HCT116 (cell line): ENCODE measurements around the gene GRM2. TPM values are rescaled to one million over a fixed set of nuclear protein-coding genes. Genes with fewer than 3 reads are reported as not detected.

Experiments
- ATAC-seq: fragments of 200-7000 bp; cut with Tn5 transposase; 2 replicates; pipeline ENCODE4 v1.9.1; 2020; ENCODE audit warnings: mild to moderate bottlenecking, moderate library complexity
- BruUV-seq: library from RNA; stranded (reverse); fragments of 400-500 nt; replicated peaks from 2 replicates; lab custom pipeline; 2021; lab: Mats Ljungman, UMichigan
- CTCF ChIA-PET: fragments of 300-600 bp; sonication (Branson Sonifier 250); formaldehyde crosslinking; loops from one replicate; lab custom pipeline; 2021; ENCODE audit warnings: antibody characterized with exemption; lab: Charles Lee
- POLR2A ChIA-PET: fragments of 300-600, 350-600 bp; sonication (Branson Sonifier 250); formaldehyde crosslinking; loops from one replicate; lab custom pipeline; 2021; ENCODE audit warnings: antibody characterized with exemption; lab: Charles Lee
- RAD21 ChIA-PET, 2 experiments: fragments of 300-600 bp; sonication (Branson Sonifier 250); formaldehyde crosslinking; loops; one replicate each; lab custom pipeline; 2023; ENCODE audit warnings: low total read pairs in 2 of 2; ENCODE audit not compliant: uncharacterized antibody in 2 of 2, unreplicated experiment in 2 of 2, low non-redundant PET in 1 of 2; lab: Charles Lee
- DNase-seq: peaks from one replicate; pipeline ENCODE4 v3.0.0-alpha.2; 2010; ENCODE audit warnings: low read depth, low spot score
- H2AFZ ChIP-seq: fragments of 200-600 bp; shearing (Covaris generic), sonication (generic); 2 replicates; pipeline ENCODE4 v1.6.1; 2017; ENCODE audit warnings: low read depth, mixed run types, mixed read lengths, antibody characterized with exemption, low read length; ENCODE audit not compliant: poor library complexity, severe bottlenecking
- H3K27ac ChIP-seq: 2 replicates; pipeline ENCODE4 v1.5.1; 2012; ENCODE audit warnings: low read depth, low read length
- H3K27me3 ChIP-seq: fragments of 200-600 bp; sonication (generic); 2 replicates; pipeline ENCODE4 v1.6.1; 2016; ENCODE audit warnings: mixed run types, low read length, mixed read lengths; ENCODE audit not compliant: insufficient read depth
- H3K36me3 ChIP-seq, 2 experiments: fragments of 200-500 bp in 1 of 2; fragments of 200-600 bp in 1 of 2; sonication (Bioruptor generic) in 1 of 2; sonication (generic) in 1 of 2; 2 replicates each; pipeline versions ENCODE4 v1.5.1 to v1.6.1; 2014 to 2016; ENCODE audit warnings: low read length in 2 of 2, inconsistent platforms in 1 of 2, mixed read lengths in 1 of 2, mixed run types in 1 of 2; ENCODE audit not compliant: insufficient read depth in 2 of 2, control insufficient read depth in 1 of 2
- H3K4me1 ChIP-seq, 2 experiments: fragments of 200-600 bp in 1 of 2; sonication (generic) in 1 of 2; 2 replicates each; pipeline versions ENCODE4 v1.5.1 to v1.6.1; 2012 to 2017; ENCODE audit warnings: low read length in 2 of 2, inconsistent platforms in 1 of 2, mild to moderate bottlenecking in 1 of 2, mixed read lengths in 1 of 2, mixed run types in 1 of 2, moderate library complexity in 1 of 2; ENCODE audit not compliant: insufficient read depth in 2 of 2, control insufficient read depth in 1 of 2
- H3K4me2 ChIP-seq: fragments of 200-600 bp; sonication (generic); 2 replicates; pipeline ENCODE4 v1.6.1; 2017; ENCODE audit warnings: mixed run types, low read length, mixed read lengths
- H3K4me3 ChIP-seq, 2 experiments: fragments of 200-600 bp in 1 of 2; sonication (generic) in 1 of 2; replicated peaks in 1 of 2; 2 replicates each; pipeline ENCODE4 v1.5.1; 2011 to 2016; ENCODE audit warnings: low read length in 2 of 2, control low read depth in 1 of 2, low read depth in 1 of 2, mild to moderate bottlenecking in 1 of 2, mixed read lengths in 1 of 2, mixed run types in 1 of 2
- H3K79me2 ChIP-seq: fragments of 200-600 bp; sonication (generic); 2 replicates; pipeline ENCODE4 v1.6.1; 2017; ENCODE audit warnings: mild to moderate bottlenecking, mixed run types, low read length, moderate library complexity, mixed read lengths; ENCODE audit not compliant: insufficient read depth
- H3K9ac ChIP-seq: fragments of 200-600 bp; sonication (generic); 2 replicates; pipeline ENCODE4 v1.6.1; 2016; ENCODE audit warnings: low read length, mixed read lengths
- H3K9me2 ChIP-seq: fragments of 200-600 bp; sonication (generic), shearing (Covaris generic); 2 replicates; pipeline ENCODE4 v1.6.1; 2017; ENCODE audit warnings: mixed run types, mild to moderate bottlenecking, moderate library complexity; ENCODE audit not compliant: insufficient read depth
- H3K9me3 ChIP-seq, 2 experiments: fragments of 200-500 bp in 1 of 2; fragments of 200-600 bp in 1 of 2; sonication (Bioruptor generic) in 1 of 2; sonication (generic) in 1 of 2; 2 replicates each; pipeline ENCODE4 v1.6.1; 2014 to 2017; ENCODE audit warnings: low read length in 2 of 2, mixed read lengths in 2 of 2, inconsistent platforms in 1 of 2, low read depth in 1 of 2, mild to moderate bottlenecking in 1 of 2, mixed run types in 1 of 2, moderate library complexity in 1 of 2; ENCODE audit not compliant: control insufficient read depth in 1 of 2, insufficient read depth in 1 of 2
- H4K20me1 ChIP-seq: fragments of 200-600 bp; sonication (generic), shearing (Covaris generic); 2 replicates; pipeline ENCODE4 v1.6.1; 2017; ENCODE audit warnings: mixed run types, mild to moderate bottlenecking, moderate library complexity; ENCODE audit not compliant: insufficient read depth
- CBX3 ChIP-seq: IDR thresholded peaks from 2 replicates; pipeline ENCODE4 v1.6.1; 2012; ENCODE audit warnings: low read depth
- CTCF ChIP-seq, 3 experiments: fragments of 200-600 bp in 1 of 3; sonication (generic) in 1 of 3; IDR thresholded peaks in 2 of 3; conservative IDR thresholded peaks in 1 of 3; 2 replicates each; pipeline ENCODE4 v1.5.1; 2012 to 2017; ENCODE audit warnings: low read depth in 2 of 3, low read length in 2 of 3, antibody characterized with exemption in 1 of 3, borderline replicate concordance in 1 of 3, control low read depth in 1 of 3, mild to moderate bottlenecking in 1 of 3, mixed read lengths in 1 of 3, mixed run types in 1 of 3, moderate library complexity in 1 of 3; ENCODE audit not compliant: insufficient read depth in 1 of 3
- ELF1 ChIP-seq: IDR thresholded peaks from 2 replicates; pipeline ENCODE4 v1.6.1; 2012; ENCODE audit warnings: low read depth, borderline replicate concordance
- FOSL1 ChIP-seq: IDR thresholded peaks from 2 replicates; pipeline ENCODE4 v1.6.1; 2012; ENCODE audit warnings: low read depth
- MAX ChIP-seq: IDR thresholded peaks from 2 replicates; pipeline ENCODE4 v1.6.1; 2012
- RAD21 ChIP-seq: IDR thresholded peaks from 2 replicates; pipeline ENCODE4 v1.6.1; 2012; ENCODE audit warnings: low read depth, mild to moderate bottlenecking
- SIN3A ChIP-seq: IDR thresholded peaks from 2 replicates; pipeline ENCODE4 v1.6.1; 2012; ENCODE audit warnings: low read depth
- SP1 ChIP-seq: IDR thresholded peaks from 2 replicates; pipeline ENCODE4 v1.6.1; 2012; ENCODE audit warnings: low read depth
- YY1 ChIP-seq: IDR thresholded peaks from 2 replicates; pipeline ENCODE4 v1.6.1; 2011; ENCODE audit warnings: low read length, low read depth, moderate library complexity, mild to moderate bottlenecking; ENCODE audit not compliant: insufficient replicate concordance; ENCODE audit errors: extremely low read depth
- ZBTB33 ChIP-seq: IDR thresholded peaks from 2 replicates; pipeline ENCODE4 v1.6.1; 2011; ENCODE audit warnings: mild to moderate bottlenecking, low read length, moderate library complexity; ENCODE audit not compliant: insufficient replicate concordance; ENCODE audit errors: extremely low read depth
- ZFX ChIP-seq: fragments of 450-650 bp; IDR thresholded peaks from 2 replicates; pipeline ENCODE4 v1.6.1; 2017
- ZNF274 ChIP-seq: fragments of 200-500 bp; sonication (Bioruptor generic); IDR thresholded peaks from 2 replicates; pipeline ENCODE4 v1.6.1; 2014; ENCODE audit warnings: mild to moderate bottlenecking, low read depth, low read length, inconsistent platforms
- intact Hi-C: fragments of 100-400 bp; cut with micrococcal nuclease; formaldehyde crosslinking; loops from 2 replicates; pipeline ENCODE4 v1.10.0; 2022
- total RNA-seq: library from RNA; stranded (reverse); gene quantifications from one replicate; pipeline ENCODE4 v1.2.1, GENCODE V29; 2021; ENCODE audit not compliant: unreplicated experiment

GRM2 gene
- total RNA-seq, 1 experiment from 2014 or later, result 0.32 TPM

- POLR2A ChIA-PET, result no interaction called here
- H3K36me3 ChIP-seq, result peaks cover 8 to 13% of the 10 kb centered on the region in 2 experiments; a peak in 3 of 4 replicates
- RAD21 ChIA-PET, result no interaction called here
These were observed 20.2 kb upstream of the GRM2 start for GRCh38 chr3:51686512-51687215.

More at GRCh38 chr3:51686512-51687215, 20.2 kb upstream of the GRM2 start:
- DNase-seq (no peak), ATAC-seq (no peak)
- H2AFZ ChIP-seq, result no peak overlapping the region
- no peak overlapping the region for H3K4me3 ChIP-seq
- H3K9me3 ChIP-seq, result no peaks in the 10 kb centered on the region
- intact Hi-C loops, result no loop called here
- no peaks in the 10 kb centered on the region for H3K9me2 ChIP-seq
- no peaks in the 10 kb centered on the region for H3K79me2 ChIP-seq
- H3K9ac ChIP-seq, result no peak overlapping the region
- peaks cover 3 to 4% of the 10 kb centered on the region in 2 experiments; a peak in 3 of 4 replicates for H3K4me1 ChIP-seq
- CTCF ChIA-PET, result no interaction called here
- no peaks in the 10 kb centered on the region for H4K20me1 ChIP-seq
- TF ChIP-seq SP1 (no peak), RAD21 (no peak), ZBTB33 (no peak), YY1 (no peak), FOSL1 (no peak), CTCF (IDR thresholded peaks at IDR 0.05 in 2 of 3, conservative IDR thresholded peaks at IDR 0.05 in 1 of 3; ENCODE audit: borderline replicate concordance in 1 of 3, insufficient read depth in 1 of 3, low read depth in 2 of 3, low read length in 2 of 3) (no peak), SIN3A (no peak), ZFX (no peak), ELF1 (no peak), CBX3 (no peak), ZNF274 (no peak), MAX (no peak)
- BruUV-seq, result no TSS peak
- no peak overlapping the region for H3K27ac ChIP-seq
- H3K4me2 ChIP-seq, result no peak overlapping the region
- H3K27me3 ChIP-seq, result no peaks in the 10 kb centered on the region
